ENCODE data around the gene SMAGP.
"Not testable (repeated sequence)": the region's sequence is repeated elsewhere in the genome, so short reads cannot be mapped to it uniquely, and the experiment has no call there.

Gene SMAGP

DNA sequence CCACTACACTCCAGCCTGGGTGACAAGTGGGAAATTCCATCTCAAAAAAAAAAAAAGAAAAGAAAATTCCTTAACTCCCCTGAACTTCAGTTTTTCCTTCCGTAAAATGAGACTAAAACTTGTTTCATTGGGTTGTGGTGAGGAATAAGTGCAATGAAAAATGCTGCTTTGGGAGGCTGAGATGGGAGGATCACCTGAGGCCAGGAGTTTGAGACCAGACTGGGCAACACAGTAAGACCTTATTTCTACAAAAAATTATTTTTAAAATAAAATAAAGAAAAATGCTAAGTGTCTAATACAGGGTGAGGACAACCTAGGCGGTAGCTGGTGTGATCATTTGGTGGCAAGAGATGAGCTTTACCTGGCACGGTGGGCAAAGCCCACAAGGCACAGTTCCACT is 6.9 kb downstream of the SMAGP start:
- no peak for DNase-seq

DNA sequence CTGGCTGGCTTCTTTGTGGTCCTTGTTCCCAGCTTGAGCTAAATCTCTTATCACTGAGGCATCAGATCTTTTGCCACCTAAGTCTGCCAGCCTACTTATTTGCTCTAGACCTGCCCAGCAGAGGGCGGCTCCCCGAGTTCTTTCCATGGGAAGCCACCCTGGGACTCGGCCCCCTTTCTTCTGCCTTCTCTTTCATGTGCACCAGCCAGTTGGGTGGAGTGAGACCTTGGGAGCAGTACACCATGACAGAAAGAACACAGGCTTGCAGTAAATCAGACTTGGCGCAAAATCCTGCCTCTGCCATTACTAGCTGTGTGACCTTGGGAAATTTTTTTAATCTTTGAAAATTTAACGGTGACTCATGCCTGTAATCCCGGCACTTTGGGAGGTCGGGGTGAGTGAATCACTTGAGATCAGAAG is 7.4 kb downstream of the SMAGP start:
- no peak for DNase-seq

DNA sequence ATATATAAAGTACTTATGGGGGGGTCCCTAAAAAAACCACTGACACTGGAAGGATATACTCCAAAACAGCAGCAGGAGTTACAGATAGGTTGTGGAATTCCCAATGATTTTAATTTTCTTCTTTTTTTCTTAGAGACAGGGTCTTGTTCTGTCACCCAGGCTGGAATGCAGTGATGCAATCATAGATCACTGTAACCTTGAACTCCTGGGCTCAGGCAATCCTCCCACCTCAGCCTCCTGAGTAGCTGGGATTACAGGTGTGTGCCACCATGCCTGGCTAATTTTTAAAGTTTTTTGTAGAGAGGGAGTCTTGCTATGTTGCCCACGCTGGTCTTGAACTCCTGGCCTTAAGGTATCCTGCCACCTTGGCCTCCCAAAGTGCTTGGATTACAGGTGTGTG is 10.6 kb downstream of the SMAGP start:
- not testable (repeated sequence) for DNase-seq

- DNase-seq = no peak
Measured at GRCh38 chr12:51254536-51254935, 15.7 kb downstream of the SMAGP start.

GRCh38 chr12:51253276-51253675 is 16.9 kb downstream of the SMAGP start:
- DNase-seq = no peak

DNA sequence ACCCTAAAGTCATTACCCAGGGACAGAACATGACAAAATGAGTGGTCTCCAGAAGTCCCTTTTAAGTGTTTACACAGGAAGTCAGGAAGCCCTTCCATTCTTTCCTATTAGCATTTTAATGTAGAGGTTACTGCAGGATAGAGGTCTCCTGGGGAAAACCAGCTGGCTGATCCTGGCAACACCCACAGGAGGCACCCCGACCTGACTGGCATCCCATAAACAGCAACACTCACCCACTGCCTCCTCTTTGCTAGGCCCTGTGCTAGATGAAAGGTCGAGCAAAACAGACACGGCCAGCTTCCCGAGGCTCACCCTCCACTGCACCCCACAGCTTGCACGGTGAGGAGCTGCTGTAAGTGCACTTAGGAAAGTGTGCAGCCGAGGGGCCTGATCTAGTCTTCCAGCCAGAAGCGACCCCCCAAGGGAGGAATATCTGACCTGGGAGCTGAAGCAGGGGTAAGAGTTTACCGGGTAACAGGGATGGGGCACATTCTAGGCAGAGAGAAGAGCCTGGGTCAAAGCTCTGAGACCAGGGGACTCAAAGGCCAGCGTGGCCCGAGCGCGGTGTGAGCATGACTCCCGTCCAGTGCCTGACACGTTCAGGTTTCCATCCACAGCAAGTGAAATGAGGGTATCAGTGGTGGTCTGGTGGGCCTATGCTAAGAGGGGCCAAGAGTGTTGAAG is 22.6 kb downstream of the SMAGP start:
- no peak for DNase-seq

DNA sequence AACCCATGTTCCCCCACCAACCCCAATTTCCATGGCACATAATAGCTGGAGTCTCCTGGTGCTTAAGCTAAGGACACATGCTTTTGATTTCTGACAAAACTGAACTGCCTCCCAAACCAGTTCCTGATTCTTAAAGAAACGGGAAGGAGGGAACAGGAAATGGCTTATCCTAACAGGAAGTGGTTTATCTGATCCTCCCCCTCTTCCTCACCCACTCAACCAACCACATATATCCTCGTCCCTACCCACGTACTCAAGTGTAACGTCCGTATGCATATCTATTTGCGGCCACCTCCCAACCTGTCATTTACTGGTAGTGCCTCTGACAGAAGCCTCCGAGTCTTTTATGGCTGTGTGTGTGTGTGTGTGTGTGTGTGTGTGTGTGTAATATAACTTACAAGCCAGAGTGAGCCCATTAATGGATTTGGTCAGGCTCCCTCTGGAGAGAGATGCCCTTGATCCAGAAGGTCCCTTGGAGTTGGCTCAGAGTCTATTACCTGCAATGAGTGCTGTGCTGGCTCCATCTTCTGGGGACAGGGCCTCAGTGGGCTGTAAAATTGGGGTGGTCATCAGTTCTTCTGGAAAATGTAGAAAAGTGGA is 23.9 kb downstream of the SMAGP start:
- DNase-seq = no peak

GRCh38 chr12:51245476-51246253 is 24.6 kb downstream of the SMAGP start:
- DNase-seq = no peak

DNA sequence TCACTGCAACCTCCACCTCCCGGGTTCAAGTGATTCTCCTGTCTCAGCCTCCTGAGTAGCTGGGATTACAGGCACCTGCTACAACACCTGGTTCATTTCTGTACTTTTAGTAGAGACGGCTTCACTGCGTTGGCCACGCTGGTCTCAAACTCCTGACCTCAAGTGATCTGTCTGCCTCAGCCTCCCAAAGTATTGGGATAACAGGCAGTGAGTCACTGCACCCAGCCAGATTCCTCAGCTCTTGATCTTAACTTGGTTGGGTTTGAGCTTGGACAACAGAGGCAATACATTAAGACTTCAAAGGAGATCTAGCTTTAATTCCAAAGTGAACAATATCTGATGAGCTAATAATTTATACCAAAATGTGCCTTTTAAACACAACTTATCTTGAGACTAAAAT is 25.9 kb downstream of the SMAGP start:
- no peak for DNase-seq

DNA sequence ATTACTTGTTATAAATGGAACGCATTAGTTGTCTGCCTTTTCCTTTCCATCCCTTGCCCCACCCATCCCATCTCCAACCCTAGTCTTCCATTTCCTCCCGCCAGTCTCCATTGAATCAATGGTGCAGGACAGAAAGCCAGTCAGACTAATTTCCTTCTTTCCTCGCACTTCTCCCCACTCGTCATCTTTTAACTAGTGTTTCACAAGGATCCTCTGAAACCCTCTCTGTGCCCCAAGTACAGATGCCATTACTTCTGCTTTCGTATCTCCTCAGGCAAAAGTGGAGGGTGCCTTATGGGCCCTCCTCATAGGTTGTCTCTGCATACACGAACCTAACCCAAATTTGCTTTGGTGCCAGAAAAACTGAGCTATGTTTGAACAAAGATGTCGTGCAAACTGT is 27.3 kb downstream of the SMAGP start:
- DNase-seq = no peak

- no peak for DNase-seq
Measured at GRCh38 chr12:51242120-51242519, 28.1 kb downstream of the SMAGP start.

DNA sequence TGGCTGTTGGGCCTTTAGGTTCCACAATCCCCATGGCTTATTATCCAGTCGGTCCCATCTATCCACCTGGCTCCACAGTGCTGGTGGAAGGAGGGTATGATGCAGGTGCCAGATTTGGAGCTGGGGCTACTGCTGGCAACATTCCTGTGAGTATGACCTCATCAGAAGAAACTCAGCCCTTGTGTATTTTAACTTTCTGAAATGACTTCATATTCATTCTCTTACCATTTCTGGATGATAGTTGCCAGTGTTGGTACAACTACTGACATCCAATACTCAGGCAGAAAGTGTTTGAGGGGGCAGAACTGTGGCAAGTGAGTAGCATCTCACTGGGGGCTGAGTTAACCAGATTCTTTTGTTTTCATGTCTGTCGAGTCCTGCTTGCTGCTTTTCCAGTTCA is 29.2 kb downstream of the SMAGP start:
- DNase-seq = no peak

DNA sequence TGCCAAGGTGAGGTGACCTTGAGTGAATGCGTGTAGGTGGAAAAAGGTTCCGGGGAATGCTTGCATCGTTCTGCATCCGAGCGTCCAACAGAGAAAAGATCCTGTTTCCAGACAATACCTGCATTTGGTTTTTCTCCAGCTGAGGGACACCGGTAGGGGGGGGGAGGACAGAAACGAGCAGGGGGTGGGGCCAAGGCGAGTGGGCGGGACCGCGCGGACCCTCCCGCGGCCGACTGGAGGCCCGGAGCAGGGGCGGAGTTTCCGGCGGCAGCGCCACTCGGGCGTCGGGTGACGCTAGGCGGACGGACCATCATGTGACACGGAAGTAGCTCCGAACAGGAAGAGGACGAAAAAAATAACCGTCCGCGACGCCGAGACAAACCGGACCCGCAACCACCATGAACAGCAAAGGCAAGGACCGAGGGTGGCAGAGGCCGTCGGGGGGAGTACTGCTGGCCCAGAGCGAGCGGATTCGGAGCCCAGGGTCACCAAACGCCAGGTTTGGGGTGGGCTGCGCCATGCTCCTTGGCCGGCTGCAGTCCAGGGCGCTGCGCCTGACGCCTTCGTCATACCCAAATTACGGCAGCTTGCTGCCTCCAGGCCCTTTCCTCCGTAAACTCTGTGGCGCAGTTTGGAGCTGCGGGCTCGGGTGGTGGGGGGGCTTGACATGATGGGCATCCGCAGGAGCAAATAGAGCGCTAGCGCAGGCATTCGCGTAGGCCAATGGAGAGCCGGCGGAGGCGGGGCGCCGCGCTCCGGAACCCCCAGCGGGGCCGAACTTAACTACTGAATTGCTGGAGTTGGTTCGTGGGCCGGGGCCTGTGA is 31.5 kb downstream of the SMAGP start, which contains the start of gene DAZAP2:
Gene DAZAP2 (plus strand): TSS at position 317 of the 825 bp plus-strand sequence. CDS start 82 bp downstream, at position 399.
- DNase-seq = peak; percentile 96

DNA sequence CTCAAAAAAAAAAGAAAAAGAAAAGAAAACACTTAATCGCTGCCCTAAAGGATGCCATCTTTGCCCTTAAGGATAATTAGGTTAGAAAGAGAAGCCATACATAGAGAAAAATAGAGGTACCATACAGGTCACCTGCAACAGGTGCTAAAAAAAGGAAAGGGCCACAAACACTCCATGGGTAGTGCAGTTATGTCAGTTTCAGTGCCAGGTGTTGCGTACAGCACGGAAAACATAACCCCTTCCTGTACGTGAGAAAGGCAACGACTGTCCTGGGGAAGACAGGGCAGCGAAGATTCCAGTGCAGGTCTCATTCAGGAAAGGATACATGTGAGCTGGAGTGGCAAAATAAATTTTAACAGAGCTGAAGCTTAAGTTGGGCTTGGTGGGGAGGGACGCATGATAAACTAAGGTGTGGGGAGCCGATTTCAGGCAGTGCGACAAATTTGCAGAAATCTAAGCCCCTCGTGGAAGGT is 32.1 kb downstream of the SMAGP start:
- DNase-seq = no peak

- DNase-seq = no peak
Measured at GRCh38 chr12:51234530-51234929, 35.7 kb downstream of the SMAGP start.

DNA sequence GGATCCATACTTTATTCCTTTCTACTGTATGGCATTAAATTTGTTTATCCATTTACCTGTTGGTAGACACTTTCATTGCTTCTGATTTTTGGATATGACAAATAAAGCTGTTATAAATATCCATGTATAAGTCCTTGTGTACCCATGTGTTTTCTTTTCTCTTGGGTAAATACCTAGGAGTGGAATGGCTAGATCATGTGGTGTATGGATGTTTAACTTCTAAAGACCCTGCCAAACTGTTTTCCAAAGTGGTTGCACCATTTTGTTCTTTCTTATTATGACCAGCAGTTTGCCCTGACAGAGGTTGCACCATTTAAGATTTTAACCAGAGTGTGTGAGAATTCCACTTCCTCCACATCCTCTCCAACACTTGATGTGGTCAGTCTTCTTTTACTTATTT is 37.6 kb downstream of the SMAGP start:
- DNase-seq = no peak

DNA sequence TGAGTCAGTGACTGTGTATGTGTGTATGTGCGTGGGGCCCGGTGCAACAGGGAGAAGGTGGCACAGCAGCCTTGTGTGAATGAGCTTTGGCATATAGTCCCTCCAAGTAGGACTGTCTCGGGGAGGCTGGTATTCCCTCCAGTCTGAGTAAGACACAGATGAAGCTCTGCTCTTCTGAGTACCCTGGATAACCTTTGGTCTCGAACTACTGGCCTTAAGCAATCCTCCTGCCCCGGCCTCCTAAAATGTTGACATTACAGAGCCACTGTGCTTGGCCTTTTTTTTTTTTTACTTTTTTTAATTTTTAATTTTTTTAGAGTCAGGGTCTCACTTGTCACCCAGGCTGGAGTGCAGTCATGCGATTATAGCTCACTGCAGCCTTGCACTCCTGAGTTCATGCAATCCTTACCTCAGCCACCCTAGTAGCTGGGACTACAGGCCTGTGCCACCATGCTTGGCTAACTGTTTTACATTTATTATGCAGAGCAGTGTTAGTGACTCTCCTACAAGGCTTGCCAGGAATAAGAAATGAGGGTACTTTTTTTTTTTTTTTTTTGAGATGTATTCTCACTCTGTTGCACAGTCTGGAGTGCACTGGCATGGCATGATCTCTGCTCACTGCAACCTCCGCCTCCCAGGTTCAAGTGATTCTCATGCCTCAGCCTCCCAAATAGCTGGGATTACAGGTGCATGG is 41.0 kb downstream of the SMAGP start:
- no peak for DNase-seq

- no peak for DNase-seq
Measured at GRCh38 chr12:51227962-51228361, 42.3 kb downstream of the SMAGP start.

- DNase-seq = not testable (repeated sequence)
Measured at GRCh38 chr12:51227112-51227511, 43.1 kb downstream of the SMAGP start.

DNA sequence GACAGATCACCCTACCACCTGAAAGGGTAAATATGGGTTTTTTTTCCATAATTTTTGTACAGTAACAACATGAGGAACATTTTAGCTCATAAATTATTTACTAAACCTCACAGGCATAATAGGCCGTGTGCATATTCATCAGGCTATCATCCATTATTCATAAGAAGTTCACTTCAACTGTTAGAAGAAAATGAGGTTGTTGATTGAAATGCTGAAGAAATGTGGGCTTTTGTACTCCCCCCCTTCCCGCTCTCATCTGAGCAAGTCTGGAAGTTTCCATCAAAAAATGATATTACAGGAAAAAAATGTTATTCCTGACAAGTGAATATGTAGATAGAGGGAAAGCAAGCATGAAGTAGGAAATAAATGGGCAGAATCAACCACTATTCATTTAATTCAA is 44.4 kb downstream of the SMAGP start:
- DNase-seq = no peak

GRCh38 chr12:51225234-51225633 is 45.0 kb downstream of the SMAGP start:
- DNase-seq = no peak

GRCh38 chr12:51224625-51225024 is 45.6 kb downstream of the SMAGP start:
- no peak for DNase-seq

Data from activated CD8-positive, alpha-beta memory T cell treated with anti-CD3 and anti-CD28 coated beads, Interleukin-2, amount 50 U/mL, for 48 hours (primary cell).